GM19193 (cell line): ENCODE results near the gene PFN3.

Experiments
- POLR2A ChIP-seq: IDR thresholded peaks from 4 replicates; pipeline ENCODE4 v1.6.1; 2011; ENCODE audit not compliant: insufficient read depth, insufficient read length; ENCODE audit errors: extremely low read depth

Gene PFN3

GRCh38 chr5:177396807-177397206 is 3.7 kb downstream of the PFN3 start:
- TF ChIP-seq POLR2A: no peak

- no peak for TF ChIP-seq POLR2A
These were observed 4.4 kb downstream of the PFN3 start for GRCh38 chr5:177396078-177396477.

GRCh38 chr5:177393990-177394389 is 6.5 kb downstream of the PFN3 start:
- TF ChIP-seq POLR2A: no peak

GRCh38 chr5:177393206-177393765 is 7.2 kb downstream of the PFN3 start:
- no peak for TF ChIP-seq POLR2A

- TF ChIP-seq POLR2A: no peak
These were observed 7.7 kb downstream of the PFN3 start for GRCh38 chr5:177392765-177393164.

- no peak for TF ChIP-seq POLR2A
These were observed 9.8 kb downstream of the PFN3 start for GRCh38 chr5:177390363-177391300.

- TF ChIP-seq POLR2A: no peak
These were observed 11.0 kb downstream of the PFN3 start for GRCh38 chr5:177389241-177390169.

GRCh38 chr5:177388521-177389052 is 11.9 kb downstream of the PFN3 start:
- TF ChIP-seq POLR2A: no peak

- no peak for TF ChIP-seq POLR2A
These were observed 13.1 kb downstream of the PFN3 start for GRCh38 chr5:177387405-177387804.

- TF ChIP-seq POLR2A: no peak
These were observed 13.9 kb downstream of the PFN3 start for GRCh38 chr5:177386542-177386941.

- TF ChIP-seq POLR2A: no peak
These were observed 14.7 kb downstream of the PFN3 start for GRCh38 chr5:177385720-177386119.

GRCh38 chr5:177384134-177384533 is 16.3 kb downstream of the PFN3 start, which contains the start of gene SLC34A1:
SLC34A1 (plus strand) TSS chr5:177384434; CDS start chr5:177385742, 1,308 bp downstream.
- no peak for TF ChIP-seq POLR2A

- TF ChIP-seq POLR2A: no peak
These were observed 17.3 kb downstream of the PFN3 start for GRCh38 chr5:177383181-177383580.

GRCh38 chr5:177382423-177383029 is 17.9 kb downstream of the PFN3 start:
- no peak for TF ChIP-seq POLR2A
